Inflammatory macrophage treated with lipopolysaccharide for 1 hour (primary cell): Measurements from ENCODE around the gene VPS72.
"Not testable (repeated sequence)": the region's sequence is repeated elsewhere in the genome, so short reads cannot be mapped to it uniquely, and the experiment has no call there.

Experiments
- DNase-seq, 2 donors: peaks; one replicate each; pipeline ENCODE4 v3.0.0-alpha.2; 2020 to 2022

Gene VPS72, protein sequence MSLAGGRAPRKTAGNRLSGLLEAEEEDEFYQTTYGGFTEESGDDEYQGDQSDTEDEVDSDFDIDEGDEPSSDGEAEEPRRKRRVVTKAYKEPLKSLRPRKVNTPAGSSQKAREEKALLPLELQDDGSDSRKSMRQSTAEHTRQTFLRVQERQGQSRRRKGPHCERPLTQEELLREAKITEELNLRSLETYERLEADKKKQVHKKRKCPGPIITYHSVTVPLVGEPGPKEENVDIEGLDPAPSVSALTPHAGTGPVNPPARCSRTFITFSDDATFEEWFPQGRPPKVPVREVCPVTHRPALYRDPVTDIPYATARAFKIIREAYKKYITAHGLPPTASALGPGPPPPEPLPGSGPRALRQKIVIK

DNA sequence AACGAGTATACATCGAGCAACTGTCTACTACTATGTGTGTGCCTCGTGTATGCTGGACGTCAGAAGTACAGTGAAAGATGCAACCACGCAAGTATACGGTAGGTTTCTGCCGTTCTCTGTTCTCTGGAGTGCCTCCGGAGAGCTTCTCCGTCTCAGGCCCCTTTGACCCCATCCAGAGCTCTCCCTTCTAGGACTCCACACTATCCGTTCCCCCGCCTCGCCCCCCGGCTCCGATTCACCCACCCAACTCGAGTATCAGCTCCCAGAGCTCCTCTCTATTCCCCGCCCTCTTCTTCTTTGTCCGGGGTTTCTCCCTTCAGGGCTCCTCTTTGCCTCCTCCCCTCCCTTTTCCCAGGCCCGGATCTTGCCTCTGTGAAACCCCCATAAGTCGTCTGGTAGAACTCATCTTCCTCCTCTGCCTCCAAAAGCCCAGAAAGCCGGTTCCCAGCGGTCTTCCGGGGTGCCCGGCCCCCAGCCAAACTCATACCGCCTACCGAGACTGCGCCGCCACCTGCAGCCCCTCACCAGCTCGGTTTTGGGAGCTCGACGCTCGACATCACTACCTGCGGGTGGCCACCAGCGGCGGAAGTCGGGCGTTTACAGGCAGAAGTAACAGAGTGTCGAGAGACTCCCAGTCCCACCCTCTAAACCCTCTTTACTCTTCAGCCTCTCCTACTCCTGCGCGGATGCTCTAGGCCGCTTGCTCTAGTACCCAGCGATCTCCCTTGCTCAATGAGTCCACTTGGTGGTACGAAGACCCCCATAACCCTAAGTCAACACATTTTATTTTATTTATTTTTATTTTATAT, at the start of gene VPS72:
Gene VPS72, minus strand, starts transcription at position 561 of the 809 bp plus-strand sequence. Its CDS starts 76 bp downstream, at position 485.
- peak; percentile 77 to 78 for DNase-seq

DNA sequence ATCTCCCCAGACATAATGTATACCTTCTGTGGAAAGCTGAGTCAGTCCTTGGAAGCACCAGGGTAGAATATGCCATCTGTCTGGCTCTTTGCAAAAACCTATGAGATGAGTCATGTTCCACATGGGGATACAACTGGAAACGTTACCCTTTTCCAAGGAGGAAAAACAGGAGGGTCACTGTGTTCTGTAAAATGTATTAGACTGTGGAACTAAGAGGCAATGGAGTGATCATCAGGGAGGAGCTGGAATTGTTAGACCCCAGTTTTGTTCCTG, 48.4 kb upstream of the VPS72 start:
- DNase-seq, result no peak

GRCh38 chr1:151237678-151238466, 47.9 kb upstream of the VPS72 start:
- peak; percentile 4 to 42 for DNase-seq

DNA sequence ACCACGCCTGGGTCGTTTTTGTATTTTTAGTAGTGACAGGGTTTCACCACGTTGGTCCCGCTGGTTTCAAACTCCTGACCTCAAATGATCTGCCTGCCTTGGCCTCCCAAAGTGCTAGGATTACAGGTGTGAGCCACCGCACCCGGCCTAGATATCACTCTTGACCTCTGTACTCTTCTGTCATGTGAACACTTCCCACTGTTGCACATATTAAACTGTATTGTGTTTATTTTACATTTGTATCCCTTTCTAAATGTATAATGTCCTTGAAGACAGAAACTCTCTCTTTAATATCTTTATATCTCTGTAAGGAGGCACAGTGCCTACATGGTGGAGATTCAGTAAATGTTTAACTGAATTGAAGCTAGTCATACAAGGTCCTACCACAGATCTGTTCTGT, 45.2 kb upstream of the VPS72 start:
- DNase-seq, result no peak

DNA sequence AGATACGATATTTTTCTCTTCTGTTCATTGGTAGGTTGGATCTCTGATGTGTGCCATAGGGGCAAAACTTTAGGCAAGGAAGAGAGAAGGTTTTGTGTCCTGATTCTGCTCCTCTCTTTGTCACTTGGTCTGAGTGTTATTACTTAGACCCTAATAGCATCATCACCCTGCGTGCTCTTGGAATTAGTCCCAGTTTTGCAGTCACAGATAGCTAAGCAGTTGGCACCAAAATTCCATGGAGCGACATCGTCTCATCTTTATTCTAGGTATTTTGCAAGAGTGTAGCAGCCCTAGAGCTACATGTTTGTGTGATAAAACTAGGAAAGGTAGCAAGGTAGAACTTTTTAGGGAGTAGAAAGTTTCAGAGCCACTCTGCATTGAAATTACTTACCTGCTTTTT, 32.1 kb upstream of the VPS72 start:
- DNase-seq, result no peak

DNA sequence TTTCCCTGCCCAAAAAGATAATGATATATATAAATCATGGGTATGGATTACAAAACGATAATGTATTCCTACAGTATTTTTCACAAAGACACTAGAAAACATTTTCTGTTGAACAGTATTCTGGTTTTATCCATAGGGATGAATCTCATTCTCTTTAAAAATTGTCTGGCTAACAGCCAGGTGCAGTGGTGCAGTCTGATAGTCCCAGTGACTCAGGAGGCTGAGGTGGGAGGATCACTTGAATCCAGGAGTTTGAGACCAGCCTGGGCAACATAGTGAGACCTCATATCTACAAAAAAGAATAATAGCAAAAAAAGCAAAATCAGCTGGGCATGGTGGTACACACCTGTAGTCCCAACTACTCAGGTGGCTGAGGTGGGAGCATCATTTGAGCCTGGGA, 31.6 kb upstream of the VPS72 start:
- no peak for DNase-seq

- no peak for DNase-seq
Measured at GRCh38 chr1:151213560-151213959, 23.6 kb upstream of the VPS72 start.

- no peak for DNase-seq
Measured at GRCh38 chr1:151211972-151212705, 22.1 kb upstream of the VPS72 start.

GRCh38 chr1:151210830-151211229, 20.8 kb upstream of the VPS72 start:
- no peak for DNase-seq

- not testable (repeated sequence) for DNase-seq
Measured at GRCh38 chr1:151205381-151205965, 15.5 kb upstream of the VPS72 start.

GRCh38 chr1:151199873-151200581, 10.0 kb upstream of the VPS72 start:
- peak; percentile 18 to 39 for DNase-seq

GRCh38 chr1:151198254-151199127, 8.5 kb upstream of the VPS72 start, which contains the start of gene PIP5K1A:
PIP5K1A (plus strand) TSS chr1:151198552; CDS start chr1:151198997, 445 bp downstream.
- peak; percentile 99 to 100 for DNase-seq

GRCh38 chr1:151197863-151198253, 7.9 kb upstream of the VPS72 start:
- DNase-seq, result no peak

- DNase-seq, result peak; percentile 82 to 93
Measured at GRCh38 chr1:151196292-151196800, 6.3 kb upstream of the VPS72 start.

GRCh38 chr1:151194894-151195594, 5.0 kb upstream of the VPS72 start:
- DNase-seq, result peak; percentile 14 to 33

- no peak for DNase-seq
Measured at GRCh38 chr1:151193856-151194255, 3.9 kb upstream of the VPS72 start.

DNA sequence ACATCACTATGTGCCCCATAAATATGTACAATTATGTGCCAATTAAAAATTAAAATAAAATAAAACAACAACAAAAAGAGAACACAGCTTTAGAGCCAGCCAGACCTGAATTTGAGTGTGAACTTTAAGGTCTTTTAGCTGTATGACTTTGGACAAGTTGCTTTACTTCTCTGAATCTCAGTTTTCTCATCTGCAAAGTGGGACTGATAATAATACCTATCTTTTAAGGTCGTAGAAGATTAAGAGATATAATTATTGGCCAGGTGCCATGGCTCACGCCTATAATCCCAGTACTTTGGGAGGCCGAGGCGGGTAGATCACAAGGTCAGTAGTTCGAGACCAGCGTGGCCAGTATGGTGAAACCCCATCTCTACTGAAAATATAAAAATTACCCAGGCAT, 3.3 kb upstream of the VPS72 start:
- no peak for DNase-seq

- DNase-seq, result no peak
Measured at GRCh38 chr1:151192047-151192446, 2.0 kb upstream of the VPS72 start.

GRCh38 chr1:151188667-151189066, 1.3 kb downstream of the VPS72 start:
- DNase-seq, result not testable (repeated sequence)

DNA sequence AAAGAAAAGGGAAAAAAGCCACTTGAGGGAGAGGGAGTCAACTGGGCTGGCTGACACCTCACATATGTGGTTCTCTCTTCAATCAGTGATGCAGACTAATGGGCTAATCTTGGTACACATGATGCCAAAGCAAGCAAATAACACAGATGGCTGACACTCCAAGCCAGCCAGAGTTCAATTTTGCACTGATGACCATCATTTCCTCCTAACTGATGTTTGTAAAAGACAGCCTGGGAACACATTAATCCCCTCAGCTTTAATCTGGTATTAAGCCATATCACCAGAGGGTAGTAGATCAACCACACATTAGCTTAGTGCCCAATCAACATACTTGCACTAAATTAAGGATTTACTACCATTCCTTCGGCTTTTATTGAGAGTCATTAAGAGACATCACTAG, 2.8 kb downstream of the VPS72 start:
- no peak for DNase-seq
